Sigmoid colon (tissue), 4 donors: ENCODE results near the gene OR8G1.

Source experiments
- CTCF ChIP-seq, 4 experiments: fragments of 450-650 bp in 3 of 4; fragments of 200-600 bp in 1 of 4; IDR thresholded peaks; one replicate each; pipeline ENCODE4 v1.5.1; 2016 to 2019; ENCODE audit warnings: antibody characterized with exemption in 4 of 4, mild to moderate bottlenecking in 3 of 4, moderate library complexity in 2 of 4
- POLR2A ChIP-seq, 2 donors: fragments of 450-650 bp; IDR thresholded peaks; one replicate each; pipeline ENCODE4 v1.6.1; 2016; ENCODE audit warnings: antibody characterized with exemption in 2 of 2, mild to moderate bottlenecking in 2 of 2, moderate library complexity in 2 of 2
- POLR2AphosphoS5 ChIP-seq, 4 donors: sonication (generic); formaldehyde crosslinking; IDR thresholded peaks; one replicate each; pipeline ENCODE4 v1.6.1; 2017; ENCODE audit warnings: antibody characterized with exemption in 4 of 4

GRCh38 chr11:124209824-124210357 lies 31.0 kb upstream of the OR8G1 start:
- TF ChIP-seq CTCF (IDR thresholded peaks at IDR 0.05) (no peak), POLR2A (IDR thresholded peaks at IDR 0.05) (no peak), POLR2AphosphoS5 (IDR thresholded peaks at IDR 0.05) (no peak)
